Psoas muscle (tissue), 8 donors: ENCODE measurements around the gene NLGN1. TPM values are rescaled to one million over a fixed set of nuclear protein-coding genes. Genes with fewer than 3 reads are reported as not detected.
A peak's percentile ranks its signal among the peaks of the same experiment; 100 is the strongest.

ENCODE experiments used
- ATAC-seq, 4 donors: fragments of 200-7000 bp; cut with Tn5 transposase; one replicate each; pipeline ENCODE4 v1.9.1; 2020; ENCODE audit warnings: moderate library complexity in 3 of 4, mild to moderate bottlenecking in 2 of 4
- DNase-seq, 2 donors: peaks; one replicate each; pipeline ENCODE4 v3.0.0-alpha.2; 2020
- H3K27ac ChIP-seq: fragments of 200-600 bp; one replicate; pipeline ENCODE4 v1.8.0; 2022
- H3K27me3 ChIP-seq, 3 donors: fragments of 200-600 bp in 1 of 3; one replicate each; pipeline versions ENCODE4 v1.6.1 to v1.8.0; 2013 to 2022; ENCODE audit warnings: low read length in 2 of 3, mild to moderate bottlenecking in 2 of 3, moderate library complexity in 1 of 3; ENCODE audit not compliant: insufficient read depth in 3 of 3
- H3K36me3 ChIP-seq, 2 donors: fragments of 200-600 bp in 1 of 2; one replicate each; pipeline versions ENCODE4 v1.6.1 to v1.8.0; 2013 to 2022; ENCODE audit warnings: low read depth in 1 of 2, mild to moderate bottlenecking in 1 of 2, moderate library complexity in 1 of 2; ENCODE audit not compliant: insufficient read depth in 1 of 2
- H3K4me1 ChIP-seq: fragments of 200-600 bp; one replicate; pipeline ENCODE4 v1.8.0; 2022
- H3K4me3 ChIP-seq: fragments of 200-600 bp; one replicate; pipeline ENCODE4 v1.8.0; 2022; ENCODE audit warnings: mild to moderate bottlenecking
- H3K9me3 ChIP-seq: fragments of 200-600 bp; one replicate; pipeline ENCODE4 v1.8.0; 2022
- CTCF ChIP-seq: fragments of 200-600 bp; IDR thresholded peaks from one replicate; pipeline ENCODE4 v1.8.0; 2022; ENCODE audit warnings: antibody characterized with exemption
- WGBS, 3 donors: extraction: QIAGEN DNeasy Blood & Tissue Kit; methylation state at CpG; one replicate each; pipeline versions ENCODE4 v1.1.6 to v1.1.7; 2013; 5-methylcytosine and 5-hydroxymethylcytosine counted together
- intact Hi-C, 2 donors: fragments of 100-400 bp; cut with DNase I; formaldehyde crosslinking; loops; one replicate each; pipeline versions ENCODE4 v1.11.0 to v1.14.2; 2022
- polyA plus RNA-seq, 3 donors: library from polyadenylated mRNA; stranded (reverse); fragments of 200-250 nt; gene quantifications; one replicate each; pipeline ENCODE4 v1.2.3, GENCODE V29; 2013
- total RNA-seq, 4 donors: library from RNA; stranded (reverse); fragmentation: NEBNext Ultra II Directional in 2 of 4; extraction: Animal tissue kit (Norgen Biotek cat#: 25700) in 2 of 4; gene quantifications; one replicate each; pipeline versions ENCODE4 v1.2.1 to v1.2.4, GENCODE V29; 2021 to 2023
- donor health status: healthy with polysubstance abuse.
- donor health status: DM: no; HTN: no; CAD: no; lungs with moderate emphysema.
- donor health status: Bipolar disorder and iron deficiency.
- donor health status: healthy.
- donor health status: DM: yes; HTN: yes; CAD: no.
- donor health status: DM: no; HTN: no; CAD: no.
- donor health status: DM: no; HTN: no; CAD: no.
- donor health status: DM: yes; HTN: yes; CAD: no.

NLGN1 gene
- total and polyA plus RNA-seq, 7 donors: 0.04 to 1.0 (median 0.54) TPM

- Histone ChIP-seq H3K27me3 (peaks cover 0 to 9% (median 0%) of the 10 kb centered on the region in 3 donors), H3K4me1 (no peaks in the 10 kb centered on the region), H3K4me3 (no peak overlapping the region), H3K9me3 (no peaks in the 10 kb centered on the region), H3K27ac (no peak overlapping the region), H3K36me3 (no peaks in the 10 kb centered on the region)
- ATAC-seq (no peak), DNase-seq (no peak)
- intact Hi-C loops: no loop called here
- TF ChIP-seq CTCF: no peak
- WGBS, 3 donors: 97 to 100% (median 98%) methylated on average over 1 of the region's 1 CpG
These were observed 6.6 kb downstream of the NLGN1 start for GRCh38 chr3:173404156-173404555.

GRCh38 chr3:173410436-173410835, 12.9 kb downstream of the NLGN1 start:
- DNase-seq (no peak), ATAC-seq (no peak)
- no peak for TF ChIP-seq CTCF
- H3K9me3 ChIP-seq: no peaks in the 10 kb centered on the region
- no peaks in the 10 kb centered on the region for H3K36me3 ChIP-seq
- intact Hi-C loops: no loop called here
- no peak overlapping the region for H3K4me3 ChIP-seq
- H3K27ac ChIP-seq: no peak overlapping the region
- H3K27me3 ChIP-seq: no peaks in the 10 kb centered on the region
- H3K4me1 ChIP-seq: no peaks in the 10 kb centered on the region

GRCh38 chr3:173410849-173411248, 13.3 kb downstream of the NLGN1 start:
- Histone ChIP-seq H3K4me1 (no peaks in the 10 kb centered on the region), H3K36me3 (no peaks in the 10 kb centered on the region), H3K27me3 (no peaks in the 10 kb centered on the region), H3K4me3 (no peak overlapping the region), H3K9me3 (no peaks in the 10 kb centered on the region), H3K27ac (no peak overlapping the region)
- intact Hi-C loops: no loop called here
- WGBS, 3 donors: 79 to 88% (median 86%) methylated on average over 1 of the region's 1 CpG
- no peak for DNase-seq
- no peak for ATAC-seq
- no peak for TF ChIP-seq CTCF

GRCh38 chr3:173411375-173411973, 13.9 kb downstream of the NLGN1 start:
- Histone ChIP-seq H3K4me1 (no peaks in the 10 kb centered on the region), H3K36me3 (no peaks in the 10 kb centered on the region), H3K4me3 (no peak overlapping the region), H3K27me3 (no peaks in the 10 kb centered on the region), H3K9me3 (no peaks in the 10 kb centered on the region), H3K27ac (no peak overlapping the region)
- TF ChIP-seq CTCF: peak; percentile 29
- 55 to 56% (median 56%) methylated on average over 5 of the region's 5 CpGs for WGBS, 3 donors
- ATAC-seq (no peak), DNase-seq (no peak)
- intact Hi-C loops: no loop called here

- Histone ChIP-seq H3K36me3 (no peaks in the 10 kb centered on the region), H3K4me3 (no peak overlapping the region), H3K27ac (no peak overlapping the region), H3K9me3 (no peaks in the 10 kb centered on the region), H3K27me3 (no peaks in the 10 kb centered on the region), H3K4me1 (no peaks in the 10 kb centered on the region)
- 84 to 90% (median 86%) methylated on average over 1 of the region's 1 CpG for WGBS, 3 donors
- ATAC-seq: no peak
- no peak for TF ChIP-seq CTCF
- DNase-seq: no peak
- intact Hi-C loops: no loop called here
These were observed 18.5 kb downstream of the NLGN1 start for GRCh38 chr3:173416070-173416469.
